GM13977 (cell line): ENCODE data around the gene UTY.
"Not testable (repeated sequence)": the region's sequence is repeated elsewhere in the genome, so short reads cannot be mapped to it uniquely, and the experiment has no call there.

Experiments used
- DNase-seq: peaks from one replicate; pipeline ENCODE4 v3.0.0; 2012; ENCODE audit warnings: low spot score
- CTCF ChIP-seq: IDR thresholded peaks from 2 replicates; pipeline ENCODE4 v1.5.1; 2012; ENCODE audit warnings: mild to moderate bottlenecking, control low read depth; ENCODE audit not compliant: insufficient read depth; ENCODE audit errors: extremely low read depth, missing control alignments
- in situ Hi-C: fragments of 300-500 bp; cut with MboI; formaldehyde crosslinking; loops from one replicate; pipeline ENCODE4 v1.12.0; 2022; ENCODE audit warnings: low sequenced_read_pairs, low pct_unique_long_range_greater_than_20kb, mixed read lengths, inconsistent platforms; ENCODE audit not compliant: unreplicated experiment

UTY gene

GRCh38 chrY:13296176-13296890 is 183.5 kb downstream of the UTY start:
- in situ Hi-C loops: no loop called here
- TF ChIP-seq CTCF: no peak
- DNase-seq: no peak

- DNase-seq: no peak
- no peak for TF ChIP-seq CTCF
- in situ Hi-C loops: no loop called here
Observed at GRCh38 chrY:13295026-13295425, 184.8 kb downstream of the UTY start.

GRCh38 chrY:13291199-13291598 is 188.6 kb downstream of the UTY start:
- no peak for DNase-seq
- in situ Hi-C loops: no loop called here
- no peak for TF ChIP-seq CTCF

- DNase-seq, in situ Hi-C loops: not testable (repeated sequence)
Observed at GRCh38 chrY:13282151-13283054, 197.4 kb downstream of the UTY start.

GRCh38 chrY:13279561-13279960 is 200.3 kb downstream of the UTY start:
- TF ChIP-seq CTCF: no peak
- in situ Hi-C loops: no loop called here

GRCh38 chrY:13271706-13272105 is 208.1 kb downstream of the UTY start:
- TF ChIP-seq CTCF: no peak
- in situ Hi-C loops: no loop called here
- no peak for DNase-seq

More at GRCh38 chrY:13279561-13279960, 200.3 kb downstream of the UTY start:
- DNase-seq: no peak

- DNase-seq, in situ Hi-C loops: not testable (repeated sequence)
Observed at GRCh38 chrY:13253941-13254440, 225.8 kb downstream of the UTY start.
